Astrocyte of the spinal cord (primary cell): ENCODE measurements around the gene TARM1.
"Not testable (repeated sequence)": the region's sequence is repeated elsewhere in the genome, so short reads cannot be mapped to it uniquely, and the experiment has no call there.

Experiments used
- DNase-seq: peaks from one replicate; pipeline ENCODE4 v3.0.0; 2011; ENCODE audit warnings: low read depth, low spot score
- H3K4me3 ChIP-seq: 2 replicates; pipeline ENCODE4 v1.5.1; 2011; ENCODE audit warnings: low read depth, mild to moderate bottlenecking, low read length, moderate library complexity
- CTCF ChIP-seq: IDR thresholded peaks from 2 replicates; pipeline ENCODE4 v1.5.1; 2012; ENCODE audit warnings: low read depth, mild to moderate bottlenecking, low read length, inconsistent platforms
- in situ Hi-C: cut with HindIII; loops from 2 replicates; pipeline ENCODE4 v1.10.0; 2017; ENCODE audit warnings: low sequenced_read_pairs

The TARM1 gene

GRCh38 chr19:54100561-54100960 is 19.4 kb upstream of the TARM1 start, which contains the start of gene OSCAR:
OSCAR (minus strand) TSS chr19:54100803; CDS start chr19:54100792, 11 bp downstream.
- DNase-seq: no peak
- no peak for TF ChIP-seq CTCF
- in situ Hi-C loops: no loop called here
- H3K4me3 ChIP-seq: no peak within 1 kb of the TSS

DNA sequence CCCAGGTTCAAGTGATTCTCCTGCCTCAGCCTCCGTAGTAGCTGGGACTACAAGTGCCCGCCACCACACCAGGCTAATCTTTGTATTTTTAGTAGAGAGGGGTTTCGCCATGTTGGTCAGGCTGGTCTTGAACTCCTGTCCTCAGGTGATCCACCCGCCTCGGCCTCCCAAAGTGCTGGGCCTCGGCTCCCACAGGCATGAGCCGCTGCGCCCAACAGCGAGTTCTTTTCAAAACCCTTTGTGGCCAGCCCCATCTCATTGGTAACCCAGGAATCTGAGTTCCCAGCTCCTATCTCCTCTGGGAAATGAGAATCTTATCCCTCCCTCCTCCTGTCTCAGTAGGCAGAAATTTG is 18.7 kb upstream of the TARM1 start:
- H3K4me3 ChIP-seq, in situ Hi-C loops, DNase-seq: not testable (repeated sequence)

DNA sequence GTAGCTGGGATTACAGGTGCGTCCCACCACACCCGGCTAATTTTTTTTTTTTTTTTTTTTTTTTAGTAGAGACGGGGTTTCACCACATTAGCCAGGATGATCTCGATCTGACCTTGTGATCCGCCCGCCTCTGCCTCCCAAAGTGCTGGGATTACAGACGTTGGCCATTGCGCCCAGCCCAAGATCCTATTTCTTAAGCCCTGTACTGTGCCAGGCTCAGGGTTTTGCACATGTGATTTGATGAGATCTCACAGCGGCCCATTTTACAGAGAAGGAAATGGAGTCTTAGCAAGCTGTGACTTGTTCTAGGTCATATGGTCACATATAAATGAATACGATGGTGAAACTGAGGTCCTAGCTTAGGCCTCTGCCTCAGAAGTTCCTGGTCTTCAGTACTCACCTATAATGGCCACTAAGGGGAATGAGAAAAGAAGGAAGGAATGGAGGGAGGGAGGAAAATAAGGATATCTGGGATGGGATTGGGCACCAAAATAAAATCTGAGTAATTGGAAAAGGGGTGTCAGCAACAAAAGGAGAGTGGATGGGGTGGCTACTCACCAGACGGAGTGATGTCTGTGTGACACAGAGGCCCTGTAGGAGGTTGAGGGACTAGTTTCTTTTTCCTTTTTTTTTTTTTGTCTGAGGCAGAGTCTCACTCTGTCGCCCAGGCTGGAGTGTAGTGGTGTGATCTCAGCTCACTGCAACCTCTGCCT is 18.2 kb upstream of the TARM1 start:
- no peak for DNase-seq
- TF ChIP-seq CTCF: no peak
- in situ Hi-C loops: no loop called here
- H3K4me3 ChIP-seq: no peak overlapping the region

DNA sequence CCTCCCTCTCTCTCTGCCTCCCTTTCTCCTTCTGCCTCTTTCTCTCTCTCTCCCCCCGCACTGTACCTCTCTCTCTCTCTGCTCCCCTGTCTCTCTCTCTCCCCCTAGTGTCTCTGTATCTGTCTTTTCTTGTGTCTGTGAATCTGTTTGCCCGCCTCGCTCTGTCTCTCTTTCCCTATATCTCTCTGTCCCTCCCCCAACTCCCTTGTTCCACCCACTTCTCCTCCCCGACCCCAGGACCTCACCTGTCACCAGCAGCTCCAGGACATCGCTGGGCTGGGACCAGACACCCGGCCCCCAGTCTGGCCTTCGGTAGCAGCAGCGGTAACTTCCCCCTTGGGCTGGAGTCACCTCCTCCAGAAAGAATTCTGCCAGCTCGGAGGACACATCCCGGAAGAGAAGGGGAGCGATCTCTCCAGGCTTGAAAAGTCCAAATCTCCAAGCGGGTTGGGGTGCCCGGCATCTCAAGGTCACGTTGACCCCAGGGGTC is 15.5 kb upstream of the TARM1 start:
- in situ Hi-C loops: no loop called here
- H3K4me3 ChIP-seq: peak overlapping the region; percentile 18
- TF ChIP-seq CTCF: peak; percentile 51
- DNase-seq: peak; percentile 51

GRCh38 chr19:54095859-54096616 is 14.9 kb upstream of the TARM1 start:
- H3K4me3 ChIP-seq: peak overlapping the region; percentile 25
- in situ Hi-C loops: not testable (repeated sequence)
- DNase-seq: peak; percentile 40

DNA sequence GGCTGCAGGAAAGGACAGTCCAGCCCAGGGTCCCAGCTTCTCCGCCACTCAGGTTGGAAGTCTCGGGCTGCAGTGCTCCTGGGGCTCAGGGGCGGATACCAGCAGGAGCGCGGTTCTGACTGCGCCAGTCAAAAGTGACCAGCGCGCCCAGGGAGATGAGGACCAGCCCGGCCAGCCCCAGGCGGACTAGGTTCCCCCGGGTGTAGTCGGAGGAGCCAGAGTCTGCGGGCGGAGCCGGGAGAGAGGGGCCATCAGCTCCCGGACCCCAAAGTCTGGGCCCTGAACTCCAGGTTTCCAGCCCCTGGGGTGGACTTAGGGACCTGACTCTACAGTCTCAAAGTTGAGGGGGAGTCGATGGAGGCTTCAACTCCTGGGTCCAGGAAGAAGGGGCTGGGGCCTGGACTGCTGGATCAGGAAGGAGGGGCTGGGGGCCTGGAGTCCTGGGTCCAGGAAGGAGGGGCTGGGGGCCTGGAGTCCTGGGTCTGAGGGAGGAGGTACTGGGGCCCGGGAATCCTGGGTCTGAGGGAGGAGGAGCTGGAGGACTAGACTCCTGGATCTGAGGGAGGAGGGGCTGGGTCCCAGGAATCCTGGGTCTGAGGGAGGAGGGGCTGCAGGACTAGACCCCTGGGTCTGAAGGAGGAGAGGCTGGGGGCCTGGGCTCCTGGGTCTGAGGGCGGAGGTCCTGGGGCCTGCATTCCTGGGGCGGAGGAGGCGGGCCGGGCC is 14.1 kb upstream of the TARM1 start:
- H3K4me3 ChIP-seq: peak overlapping the region; percentile 18
- in situ Hi-C loops: no loop called here
- no peak for DNase-seq
- no peak for TF ChIP-seq CTCF

GRCh38 chr19:54094426-54095000 is 13.3 kb upstream of the TARM1 start:
- in situ Hi-C loops: no loop called here
- TF ChIP-seq CTCF: no peak
- no peak overlapping the region for H3K4me3 ChIP-seq
- no peak for DNase-seq
